Esophagus (tissue), 2 donors: ENCODE data around the gene LARP7. TPM values are rescaled to one million over a fixed set of nuclear protein-coding genes. Genes with fewer than 3 reads are reported as not detected.
A peak's percentile ranks its signal among the peaks of the same experiment; 100 is the strongest.
"Not testable (repeated sequence)": the region's sequence is repeated elsewhere in the genome, so short reads cannot be mapped to it uniquely, and the experiment has no call there.

Experiments
- H3K27ac ChIP-seq, 2 donors: one replicate each; pipeline ENCODE4 v1.5.1; 2013; ENCODE audit warnings: low read depth in 2 of 2, mild to moderate bottlenecking in 2 of 2, inconsistent platforms in 1 of 2, low read length in 1 of 2, moderate library complexity in 1 of 2
- H3K27me3 ChIP-seq, 2 donors: one replicate each; pipeline ENCODE4 v1.6.1; 2013; ENCODE audit warnings: low read length in 2 of 2, control low read depth in 1 of 2, mild to moderate bottlenecking in 1 of 2; ENCODE audit not compliant: insufficient read depth in 2 of 2, control insufficient read depth in 1 of 2
- H3K36me3 ChIP-seq, 2 donors: one replicate each; pipeline ENCODE4 v1.6.1; 2013; ENCODE audit warnings: low read length in 1 of 2; ENCODE audit not compliant: control insufficient read depth in 2 of 2, insufficient read depth in 2 of 2
- H3K4me1 ChIP-seq, 2 donors: one replicate each; pipeline ENCODE4 v1.6.1; 2013; ENCODE audit warnings: low read length in 1 of 2; ENCODE audit not compliant: control insufficient read depth in 2 of 2, insufficient read depth in 2 of 2
- H3K4me3 ChIP-seq, 2 donors: one replicate each; pipeline ENCODE4 v1.5.1; 2013; ENCODE audit warnings: low read length in 2 of 2, mild to moderate bottlenecking in 2 of 2, low read depth in 1 of 2, moderate library complexity in 1 of 2
- H3K9me3 ChIP-seq, 2 donors: one replicate each; pipeline ENCODE4 v1.6.1; 2013; ENCODE audit warnings: mild to moderate bottlenecking in 2 of 2, low read depth in 1 of 2, low read length in 1 of 2, moderate library complexity in 1 of 2; ENCODE audit not compliant: control insufficient read depth in 2 of 2, insufficient read depth in 1 of 2
- whole genome bisulfite sequencing, 2 donors: extraction: QIAGEN DNeasy Blood & Tissue Kit; methylation state at CpG; one replicate each; pipeline ENCODE4 v1.1.7; 2013; 5-methylcytosine and 5-hydroxymethylcytosine counted together
- polyA plus RNA-seq, 2 donors: library from polyadenylated mRNA; stranded (reverse); fragments of 200-250 nt; gene quantifications; one replicate each; pipeline ENCODE4 v1.2.3, GENCODE V29; 2013
- donor health status: healthy with polysubstance abuse.
- donor health status: Bipolar disorder and iron deficiency.

LARP7 gene
- polyA plus RNA-seq, 2 donors, result 27.4 to 30.6 TPM

GRCh38 chr4:112705891-112706839, 69.2 kb downstream of the LARP7 start:
- not testable (repeated sequence) for H3K36me3 ChIP-seq, H3K27ac ChIP-seq, H3K9me3 ChIP-seq, H3K4me1 ChIP-seq, H3K27me3 ChIP-seq
- peak overlapping the region; percentile 48 to 55 for H3K4me3 ChIP-seq
- 1 to 2% methylated on average over 21 to 34 of the region's 74 CpGs for WGBS, 2 donors

DNA sequence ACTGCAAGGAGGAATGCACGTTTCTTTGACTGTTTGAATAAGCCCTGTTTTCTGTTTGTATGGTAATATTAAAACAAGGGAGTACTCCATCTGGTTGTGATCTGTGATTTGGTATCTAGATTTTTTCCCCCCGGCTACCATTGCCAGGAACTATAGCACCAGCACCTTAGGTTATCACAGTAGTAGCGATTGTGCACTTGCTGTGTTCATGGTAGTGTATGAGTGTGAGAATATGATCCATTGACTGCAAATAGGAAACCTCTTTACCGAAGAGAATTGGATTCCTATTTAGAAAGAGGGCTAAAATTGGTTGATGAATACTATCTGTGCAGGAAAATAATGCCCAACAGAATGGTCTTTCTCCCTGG, 69.9 kb downstream of the LARP7 start:
- Histone ChIP-seq H3K4me3 (peak overlapping the region in 1 of 2 donors; percentile 48), H3K36me3 (no peaks in the 10 kb centered on the region), H3K4me1 (peaks cover 0 to 2% of the 10 kb centered on the region in 2 donors), H3K9me3 (no peaks in the 10 kb centered on the region), H3K27ac (no peak overlapping the region), H3K27me3 (no peaks in the 10 kb centered on the region)
- 9 to 16% methylated on average over 4 of the region's 4 CpGs for WGBS, 2 donors

Other genes with a start within 250 kb of the LARP7 start
- not detected for gene NEUROG2, start 121.0 kb upstream of the LARP7 start, polyA plus RNA-seq
- 1 to 10 TPM; 2.7 to 4.8 TPM for gene ZGRF1, start 234 bp upstream of the LARP7 start, polyA plus RNA-seq